Right renal pelvis (tissue), 4 donors: ENCODE results near the gene KRT20. TPM values are rescaled to one million over a fixed set of nuclear protein-coding genes. Genes with fewer than 3 reads are reported as not detected.

Experiments
- polyA plus RNA-seq, 4 donors: library from polyadenylated mRNA; unstranded; fragments of 120-200 nt; gene quantifications; one replicate each; pipeline ENCODE4 v1.2.1, GENCODE V29; 2013; ENCODE audit not compliant: insufficient read length in 4 of 4

Gene KRT20
- polyA plus RNA-seq, 4 donors: 0.08 to 1.00 (median 0.77) TPM; not detected in 1

Other genes starting within 250 kb of the KRT20 start
- 100 to 1,000 TPM; 252 to 315 (median 279) TPM for gene SMARCE1, start 237.4 kb downstream of the KRT20 start, polyA plus RNA-seq
- gene KRT222, start 220.1 kb downstream of the KRT20 start, polyA plus RNA-seq: under 1 TPM in 3 of 4 donors, not detected in 1; 0.09 to 0.27 (median 0.21) TPM
- gene KRT24, start 181.5 kb downstream of the KRT20 start, polyA plus RNA-seq: under 1 TPM in 1 of 4 donors, not detected in 3; 0.04 TPM
- gene KRT25, start 129.9 kb downstream of the KRT20 start, polyA plus RNA-seq: under 1 TPM in 1 of 4 donors, not detected in 3; 0.04 TPM
- not detected for gene KRT26, start 113.0 kb downstream of the KRT20 start, polyA plus RNA-seq
- under 1 TPM in 1 of 4 donors, not detected in 3; 0.05 TPM for gene KRT27, start 102.7 kb downstream of the KRT20 start, polyA plus RNA-seq
- not detected for gene KRT28, start 85.3 kb downstream of the KRT20 start, polyA plus RNA-seq
- gene KRT10, start 62.6 kb downstream of the KRT20 start, polyA plus RNA-seq: 10 to 100 TPM; 49.9 to 71.7 (median 53.5) TPM
- gene KRT12, start 18.0 kb downstream of the KRT20 start, polyA plus RNA-seq: under 1 TPM in 1 of 4 donors, not detected in 3; 0.12 TPM
- 1 to 10 TPM in 3 of 4 donors, under 1 TPM in 1; 0.66 to 2.4 (median 1.8) TPM for gene KRT23, start 52.4 kb upstream of the KRT20 start, polyA plus RNA-seq
- not detected for gene KRT39, start 81.7 kb upstream of the KRT20 start, polyA plus RNA-seq
- gene KRT40, start 99.1 kb upstream of the KRT20 start, polyA plus RNA-seq: under 1 TPM in 1 of 4 donors, not detected in 3; 0.03 TPM
- not detected for gene KRTAP3-3, start 108.9 kb upstream of the KRT20 start, polyA plus RNA-seq
- gene KRTAP3-2, start 114.7 kb upstream of the KRT20 start, polyA plus RNA-seq: not detected
- not detected for gene KRTAP3-1, start 123.9 kb upstream of the KRT20 start, polyA plus RNA-seq
- gene KRTAP1-5, start 142.0 kb upstream of the KRT20 start, polyA plus RNA-seq: not detected
- gene KRTAP1-4, start 145.0 kb upstream of the KRT20 start, polyA plus RNA-seq: not detected
- not detected for gene KRTAP1-3, start 149.6 kb upstream of the KRT20 start, polyA plus RNA-seq
- not detected for gene KRTAP1-1, start 156.2 kb upstream of the KRT20 start, polyA plus RNA-seq
- not detected for gene KRTAP2-1, start 162.1 kb upstream of the KRT20 start, polyA plus RNA-seq
- gene KRTAP2-2, start 170.0 kb upstream of the KRT20 start, polyA plus RNA-seq: not detected
- gene KRTAP2-3, start 174.9 kb upstream of the KRT20 start, polyA plus RNA-seq: not detected
- not detected for gene KRTAP2-4, start 180.6 kb upstream of the KRT20 start, polyA plus RNA-seq
- gene KRTAP4-7, start 198.9 kb upstream of the KRT20 start, polyA plus RNA-seq: not detected
- gene KRTAP4-8, start 212.9 kb upstream of the KRT20 start, polyA plus RNA-seq: not detected
- not detected for gene KRTAP4-16, start 217.0 kb upstream of the KRT20 start, polyA plus RNA-seq
- gene KRTAP4-9, start 220.1 kb upstream of the KRT20 start, polyA plus RNA-seq: not detected
- not detected for gene KRTAP4-11, start 233.1 kb upstream of the KRT20 start, polyA plus RNA-seq
- not detected for gene KRTAP4-12, start 238.9 kb upstream of the KRT20 start, polyA plus RNA-seq